Left forelimb (tissue), 1 donor: ENCODE data around the gene METTL24.
"Not testable (repeated sequence)": the region's sequence is repeated elsewhere in the genome, so short reads cannot be mapped to it uniquely, and the experiment has no call there.

Source experiments
- DNase-seq: peaks from one replicate; pipeline ENCODE4 v3.0.0-alpha.2; 2018; ENCODE audit warnings: low spot score

METTL24 gene

DNA sequence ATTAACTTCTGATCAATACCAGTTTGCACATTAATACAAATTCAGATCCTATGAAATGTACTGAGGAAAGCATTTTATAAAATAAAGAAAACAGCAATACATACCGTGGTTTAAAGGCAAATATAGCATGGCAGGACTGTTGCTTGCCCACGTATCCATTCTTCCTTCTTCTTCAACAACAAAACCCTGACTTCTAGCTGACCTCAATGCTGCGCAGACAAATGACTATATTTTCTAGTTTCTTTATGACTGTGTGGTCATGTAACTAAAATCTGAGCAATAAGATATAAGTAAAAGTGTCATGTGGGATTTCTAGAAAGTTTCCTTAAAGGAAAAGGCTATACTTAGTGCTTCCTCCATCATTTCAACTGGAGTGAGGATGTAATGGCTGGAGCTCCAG lies 92.9 kb downstream of the METTL24 start:
- no peak for DNase-seq

DNA sequence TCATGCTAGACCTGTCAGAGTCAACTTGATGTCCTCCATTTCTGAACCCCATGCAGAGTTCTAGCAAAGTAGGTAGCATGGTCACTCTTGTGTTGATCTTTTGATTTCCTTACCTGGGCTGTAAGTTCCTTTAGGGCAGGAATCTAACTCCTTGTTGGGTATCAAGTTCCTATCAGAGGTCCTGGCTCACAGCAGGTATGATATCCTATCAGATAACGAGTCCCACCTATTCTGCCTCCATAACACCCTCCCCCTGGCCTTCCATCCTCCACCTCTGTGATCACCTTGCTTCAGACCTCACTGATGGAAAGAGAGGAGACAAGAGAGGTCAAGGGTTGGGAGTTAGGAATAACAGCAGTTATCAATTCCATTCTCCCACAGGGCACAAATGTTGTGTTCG lies 101.8 kb downstream of the METTL24 start:
- no peak for DNase-seq

- DNase-seq, result no peak
These were observed 102.9 kb downstream of the METTL24 start for GRCh38 chr6:110255211-110255750.

DNA sequence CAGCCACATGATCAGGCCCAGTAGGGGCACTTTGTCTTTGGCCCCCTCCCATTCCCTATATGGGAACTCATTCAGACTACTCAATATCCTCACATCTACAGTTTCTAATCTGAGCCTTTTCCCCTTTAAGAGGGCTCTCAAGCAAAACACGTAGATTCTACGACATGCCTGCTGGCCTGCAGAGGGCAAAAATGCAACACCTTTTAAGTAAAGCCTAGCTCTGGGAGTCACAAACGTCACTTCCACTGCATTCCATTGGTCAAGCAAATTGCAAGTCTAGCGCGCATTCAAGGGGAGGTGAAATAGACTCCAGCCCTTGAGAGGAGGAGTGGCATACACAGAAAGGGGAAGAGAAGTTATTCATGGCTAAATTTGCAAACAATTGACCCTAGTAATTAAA lies 107.3 kb downstream of the METTL24 start:
- no peak for DNase-seq

GRCh38 chr6:110250058-110250457 lies 108.1 kb downstream of the METTL24 start:
- DNase-seq, result no peak

DNA sequence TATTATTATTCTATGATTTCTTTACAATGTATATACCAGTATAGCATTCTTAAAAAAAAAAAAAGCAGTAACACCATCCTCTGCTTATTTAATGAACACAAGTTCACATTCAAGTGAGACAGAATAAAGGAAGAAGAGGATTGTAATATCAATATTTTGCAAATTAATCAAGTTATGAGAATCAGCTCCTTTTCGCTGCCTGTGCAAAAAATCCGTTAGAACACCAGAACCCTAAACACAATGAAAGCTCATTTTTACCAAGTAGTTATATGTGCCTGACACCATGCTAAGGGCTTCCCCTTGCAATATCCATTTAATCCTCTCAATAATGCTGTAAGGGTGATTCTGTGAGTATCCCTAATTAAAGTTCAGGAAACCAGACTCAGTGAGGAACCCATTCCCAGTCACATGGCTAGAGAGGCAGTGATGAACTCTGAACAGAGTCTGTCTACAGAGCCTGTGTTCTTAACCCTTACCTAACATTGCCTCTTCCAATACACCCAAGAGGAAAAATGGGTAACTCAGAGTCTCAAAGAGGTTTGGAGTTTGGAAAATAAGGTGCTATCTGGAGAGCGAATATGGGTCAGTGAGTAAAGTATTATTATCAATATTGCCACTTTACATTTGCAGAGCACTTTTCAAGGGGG lies 111.1 kb downstream of the METTL24 start:
- DNase-seq, result no peak

- DNase-seq, result no peak
These were observed 111.8 kb downstream of the METTL24 start for GRCh38 chr6:110246378-110246777.

DNA sequence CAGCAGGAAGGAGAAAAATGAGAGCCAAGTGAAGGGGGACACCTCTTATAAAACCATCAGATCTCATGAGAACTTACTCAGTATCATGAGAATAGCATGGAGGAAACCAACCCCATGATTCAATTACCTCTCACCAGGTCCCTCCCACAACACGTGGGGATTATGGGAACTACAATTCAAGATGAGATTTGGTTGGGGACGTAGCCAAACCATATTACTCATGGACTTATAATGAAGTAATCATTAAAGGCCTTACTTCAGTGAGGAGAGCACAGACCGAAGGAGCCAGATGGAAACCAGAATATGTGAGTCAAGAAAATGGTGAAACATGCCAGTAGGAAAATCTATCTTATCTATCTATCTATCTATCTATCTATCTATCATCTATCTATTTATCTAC lies 113.5 kb downstream of the METTL24 start:
- DNase-seq, result not testable (repeated sequence)

- no peak for DNase-seq
These were observed 118.4 kb downstream of the METTL24 start for GRCh38 chr6:110239526-110240274.

DNA sequence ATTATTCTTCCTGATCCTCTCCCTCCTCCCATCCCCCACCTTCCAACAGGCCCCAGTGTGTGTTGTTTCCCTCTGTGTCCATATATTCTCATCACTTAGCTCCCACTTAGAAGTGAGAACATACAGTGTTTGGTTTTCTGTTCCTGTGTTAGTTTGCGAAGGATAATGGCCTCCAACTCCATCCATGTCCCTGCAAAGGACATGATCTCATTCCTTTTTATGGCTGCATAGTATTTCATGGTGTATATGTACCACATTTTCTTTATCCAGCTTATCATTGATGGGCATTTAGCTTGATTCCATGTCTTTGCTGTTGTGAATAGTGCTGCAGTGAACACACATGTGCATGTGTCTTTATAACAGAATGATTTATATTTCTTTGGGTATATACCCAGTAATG lies 122.1 kb downstream of the METTL24 start:
- DNase-seq, result not testable (repeated sequence)

GRCh38 chr6:110233770-110234374 lies 124.3 kb downstream of the METTL24 start:
- DNase-seq, result no peak

GRCh38 chr6:110232450-110232849 lies 125.7 kb downstream of the METTL24 start:
- DNase-seq, result no peak

DNA sequence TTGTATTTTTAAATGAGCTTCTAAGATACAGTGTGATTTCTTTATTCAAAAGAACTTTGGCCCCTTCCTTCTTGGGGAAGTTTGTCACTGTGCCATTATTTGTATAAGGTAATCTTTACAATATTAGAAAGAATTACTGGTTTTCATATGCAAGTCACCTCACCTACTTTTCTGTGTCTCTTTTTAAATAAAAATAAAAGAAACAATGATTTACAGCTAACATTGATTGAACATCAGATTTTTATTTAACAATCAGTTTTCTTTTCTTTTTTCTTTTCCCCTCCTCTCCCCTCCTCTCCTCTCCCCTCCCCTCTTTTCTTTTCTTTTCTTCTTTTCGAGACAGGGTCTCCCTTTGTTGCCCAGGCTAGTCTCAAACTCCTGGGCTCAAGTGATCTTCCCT lies 131.9 kb downstream of the METTL24 start:
- DNase-seq, result no peak

DNA sequence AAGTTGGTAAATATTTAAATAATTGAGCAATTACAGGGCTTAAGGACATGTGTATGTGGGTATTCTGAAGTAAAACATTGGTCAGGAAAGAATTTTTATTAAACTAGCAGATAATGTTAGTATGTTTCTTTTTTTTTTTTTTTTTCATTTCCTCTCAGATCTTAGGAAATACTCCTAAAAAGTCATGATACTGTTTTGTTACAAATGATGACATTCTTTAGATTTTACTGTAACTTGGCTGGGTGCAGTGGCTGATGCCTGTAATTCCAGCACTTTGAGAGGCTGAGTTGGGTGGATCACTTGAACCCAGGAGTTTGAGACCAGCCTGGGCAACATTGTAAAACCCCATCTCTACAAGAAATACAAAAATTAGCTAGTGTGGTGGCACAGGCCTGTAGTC lies 136.4 kb downstream of the METTL24 start:
- DNase-seq, result no peak

DNA sequence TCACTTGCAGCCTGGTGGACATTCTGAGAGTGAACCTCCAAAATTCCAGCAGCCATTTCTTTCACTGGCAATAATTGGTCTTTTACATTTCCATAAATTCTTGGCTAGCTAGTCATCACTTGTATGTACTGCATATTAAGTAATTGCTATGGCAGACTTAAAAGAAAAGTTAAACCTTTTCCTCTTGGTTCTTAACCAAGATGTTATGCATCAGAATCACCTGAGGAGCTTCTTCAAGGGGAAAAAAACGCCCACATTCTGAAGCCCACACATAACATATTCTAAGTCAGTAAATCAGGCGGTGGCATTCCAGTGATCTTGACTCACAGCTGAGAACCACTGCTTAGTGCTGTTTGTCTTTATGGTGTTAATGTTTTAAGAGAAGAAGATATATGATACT lies 140.9 kb downstream of the METTL24 start:
- DNase-seq, result no peak

DNA sequence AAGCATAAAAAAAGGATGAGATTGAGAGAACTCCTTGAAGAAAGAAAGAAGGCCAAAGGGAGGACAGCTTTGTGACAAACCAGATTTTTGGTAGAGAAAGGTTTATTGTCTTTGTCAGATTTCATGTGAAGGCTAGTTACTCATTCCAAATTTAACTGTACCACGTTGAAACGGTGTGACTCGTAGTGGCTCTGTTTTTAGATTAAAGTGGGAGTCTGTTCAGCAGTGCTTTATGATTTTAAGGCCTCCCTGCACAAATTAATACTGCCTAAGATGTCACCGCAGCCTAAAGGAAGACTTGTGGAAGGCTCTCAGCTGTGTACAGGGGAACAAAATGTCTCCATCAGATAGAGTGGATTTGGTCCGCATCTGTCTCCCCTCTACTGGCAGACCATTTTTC lies 142.0 kb downstream of the METTL24 start:
- no peak for DNase-seq

DNA sequence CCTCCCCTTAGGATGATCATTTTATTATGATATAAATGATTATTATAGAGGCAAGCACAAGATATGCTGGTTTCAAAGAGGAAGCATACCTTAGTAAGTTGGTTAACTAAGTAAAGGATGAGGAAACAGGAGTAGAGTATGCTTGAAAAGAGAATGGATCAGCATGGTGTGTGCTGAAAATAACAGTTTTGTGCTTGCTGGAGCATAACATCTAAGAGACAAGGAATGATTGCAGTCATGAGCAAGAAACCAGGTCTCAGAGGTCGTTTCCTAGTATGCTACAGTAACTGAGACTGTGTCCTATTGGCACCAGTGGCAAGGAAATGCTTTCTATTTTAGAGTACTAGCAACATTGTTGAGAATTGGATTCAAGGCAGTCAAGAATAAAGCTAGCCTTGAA lies 143.8 kb downstream of the METTL24 start:
- DNase-seq, result no peak

DNA sequence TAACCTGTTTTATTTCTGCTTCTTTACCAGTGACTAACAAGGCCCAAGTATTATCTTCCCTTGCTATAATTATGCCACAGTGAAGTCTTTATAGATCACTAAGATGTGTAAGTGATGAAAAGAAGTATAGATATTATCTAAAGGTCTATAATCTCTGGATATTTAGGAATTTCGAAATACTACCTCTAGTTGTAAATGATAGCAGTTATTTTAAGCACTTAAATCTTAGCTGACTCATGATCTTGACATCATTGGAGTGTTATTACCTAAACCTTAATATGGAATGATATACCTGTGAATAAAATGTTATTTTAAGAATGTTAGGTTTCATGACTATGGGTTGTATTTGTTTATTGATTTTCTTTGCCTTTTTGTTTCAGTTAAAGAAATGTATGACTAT lies 146.4 kb downstream of the METTL24 start:
- DNase-seq, result no peak

DNA sequence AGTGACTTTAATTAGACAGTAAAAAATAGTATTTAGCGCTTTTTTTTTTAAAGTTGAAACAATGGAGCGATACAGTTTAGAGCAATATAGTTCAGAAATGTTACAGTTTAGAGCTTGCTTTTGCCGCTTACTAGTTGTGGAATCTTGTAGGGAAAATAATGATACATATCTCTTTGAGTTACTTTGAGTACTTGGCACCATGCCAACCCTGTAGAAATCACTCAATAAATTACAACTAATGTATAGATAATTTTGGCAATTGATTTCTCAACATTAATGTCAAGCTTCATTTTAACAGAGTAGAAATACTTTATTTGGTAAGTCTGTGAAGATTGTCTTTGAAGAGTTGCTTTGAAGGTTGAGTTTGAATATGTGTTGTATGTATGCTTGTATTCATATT lies 150.5 kb downstream of the METTL24 start:
- DNase-seq, result no peak

DNA sequence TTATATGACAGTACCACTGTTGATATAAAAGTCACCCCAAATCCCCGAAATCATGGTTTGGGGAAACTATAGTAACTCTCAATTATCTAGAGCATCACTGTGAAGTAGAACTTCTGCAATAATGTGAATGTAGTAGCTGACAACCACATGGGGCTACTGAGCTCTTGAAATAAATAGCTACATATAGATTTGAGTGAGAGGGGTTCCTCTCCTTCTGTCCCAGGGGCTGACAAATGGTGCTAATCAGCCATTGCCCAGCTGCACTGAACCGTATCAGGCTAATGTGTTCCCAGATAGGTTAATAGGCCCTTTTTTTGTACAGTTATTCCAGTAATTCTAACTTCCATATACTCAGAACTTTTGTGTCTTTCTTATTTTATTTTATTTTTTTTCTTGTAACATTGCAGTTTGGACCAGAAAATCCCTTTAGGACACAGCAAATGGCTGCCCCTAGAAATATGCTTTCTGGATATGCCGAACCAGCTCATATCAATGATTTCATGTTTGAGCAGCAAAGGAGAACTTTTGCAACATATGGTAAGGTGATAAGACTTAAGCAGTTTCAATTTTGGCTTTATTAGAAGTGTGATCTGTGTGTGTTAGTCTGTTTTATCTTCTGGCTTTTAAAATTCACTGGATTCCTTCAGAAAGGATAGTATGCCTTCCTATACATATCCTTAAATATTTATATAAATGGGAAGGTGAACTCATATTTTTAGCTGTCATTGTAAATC lies 156.8 kb downstream of the METTL24 start:
- DNase-seq, result no peak

DNA sequence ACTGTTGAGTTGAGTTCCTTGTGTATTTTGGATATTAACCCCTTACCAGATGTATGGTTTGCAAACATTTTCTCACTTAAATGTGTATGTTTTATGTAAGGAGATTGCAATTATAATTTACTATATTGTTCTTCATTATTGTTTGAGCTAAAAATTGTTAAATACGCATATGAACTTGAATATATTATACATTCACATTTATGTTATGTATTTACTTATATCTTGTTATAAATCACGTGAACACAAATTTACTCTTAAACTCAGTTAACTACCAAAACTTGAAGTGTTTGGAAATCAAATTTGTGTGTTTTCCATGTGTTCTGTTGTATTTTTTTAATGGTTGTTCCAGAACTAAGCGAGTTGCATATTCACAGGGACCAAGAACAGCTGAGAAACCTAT lies 159.6 kb downstream of the METTL24 start:
- DNase-seq, result no peak

- no peak for DNase-seq
These were observed 161.3 kb downstream of the METTL24 start for GRCh38 chr6:110196874-110197273.
